ENCODE data around the gene UBP1.
"Not testable (repeated sequence)": the region's sequence is repeated elsewhere in the genome, so short reads cannot be mapped to it uniquely, and the experiment has no call there.

UBP1 gene

GRCh38 chr3:33442190-33442589 is 2.0 kb upstream of the UBP1 start:
- Mint-ChIP-seq H3K4me3 (peak overlapping the region; percentile 100), H3K27me3 (ENCODE audit: low read depth) (no peaks in the 10 kb centered on the region), H3K4me1 (ENCODE audit: low read depth) (peaks cover 38% of the 10 kb centered on the region), H3K9me3 (no peaks in the 10 kb centered on the region), H3K27ac (peak overlapping the region; percentile 100), H3K36me3 (ENCODE audit: low read depth) (peaks cover 2% of the 10 kb centered on the region)

- H3K4me1 Mint-ChIP-seq (ENCODE audit: low read depth), result peaks cover 40% of the 10 kb centered on the region
- peak overlapping the region; percentile 100 for H3K4me3 Mint-ChIP-seq
- no peaks in the 10 kb centered on the region for H3K9me3 Mint-ChIP-seq
- no peaks in the 10 kb centered on the region for H3K27me3 Mint-ChIP-seq (ENCODE audit: low read depth)
- peaks cover 2% of the 10 kb centered on the region for H3K36me3 Mint-ChIP-seq (ENCODE audit: low read depth)
- peak overlapping the region; percentile 100 for H3K27ac Mint-ChIP-seq
Observed at GRCh38 chr3:33441225-33441976, 1.2 kb upstream of the UBP1 start.

GRCh38 chr3:33439546-33440327 is 468 bp downstream of the UBP1 start:
- H3K27ac Mint-ChIP-seq, result peak overlapping the region; percentile 100
- no peaks in the 10 kb centered on the region for H3K27me3 Mint-ChIP-seq (ENCODE audit: low read depth)
- peaks cover 2% of the 10 kb centered on the region for H3K36me3 Mint-ChIP-seq (ENCODE audit: low read depth)
- H3K4me1 Mint-ChIP-seq (ENCODE audit: low read depth), result peaks cover 47% of the 10 kb centered on the region
- H3K4me3 Mint-ChIP-seq, result peak overlapping the region; percentile 100
- H3K9me3 Mint-ChIP-seq, result no peaks in the 10 kb centered on the region

GRCh38 chr3:33438881-33439545 is 1.2 kb downstream of the UBP1 start:
- Mint-ChIP-seq H3K27ac (peak overlapping the region; percentile 95), H3K36me3 (ENCODE audit: low read depth) (peaks cover 2% of the 10 kb centered on the region), H3K4me3 (peak overlapping the region; percentile 98), H3K9me3 (no peaks in the 10 kb centered on the region), H3K4me1 (ENCODE audit: low read depth) (peaks cover 47% of the 10 kb centered on the region), H3K27me3 (ENCODE audit: low read depth) (no peaks in the 10 kb centered on the region)

- no peaks in the 10 kb centered on the region for H3K27me3 Mint-ChIP-seq (ENCODE audit: low read depth)
- peak overlapping the region; percentile 98 for H3K4me3 Mint-ChIP-seq
- peaks cover 2% of the 10 kb centered on the region for H3K36me3 Mint-ChIP-seq (ENCODE audit: low read depth)
- H3K4me1 Mint-ChIP-seq (ENCODE audit: low read depth), result peaks cover 53% of the 10 kb centered on the region
- peak overlapping the region; percentile 95 for H3K27ac Mint-ChIP-seq
- H3K9me3 Mint-ChIP-seq, result no peaks in the 10 kb centered on the region
Observed at GRCh38 chr3:33438284-33438668, 1.9 kb downstream of the UBP1 start.

- Mint-ChIP-seq H3K27me3 (ENCODE audit: low read depth) (no peaks in the 10 kb centered on the region), H3K4me1 (ENCODE audit: low read depth) (peaks cover 54% of the 10 kb centered on the region), H3K9me3 (no peaks in the 10 kb centered on the region), H3K36me3 (ENCODE audit: low read depth) (peaks cover 2% of the 10 kb centered on the region), H3K27ac (peak overlapping the region; percentile 95), H3K4me3 (peak overlapping the region; percentile 98)
Observed at GRCh38 chr3:33437556-33438283, 2.5 kb downstream of the UBP1 start.

GRCh38 chr3:33433843-33434242 is 6.4 kb downstream of the UBP1 start:
- H3K27ac Mint-ChIP-seq, result no peak overlapping the region

GRCh38 chr3:33430571-33430970 is 9.6 kb downstream of the UBP1 start:
- no peaks in the 10 kb centered on the region for H3K27me3 Mint-ChIP-seq (ENCODE audit: low read depth)
- peaks cover 2% of the 10 kb centered on the region for H3K36me3 Mint-ChIP-seq (ENCODE audit: low read depth)
- no peaks in the 10 kb centered on the region for H3K9me3 Mint-ChIP-seq
- H3K4me1 Mint-ChIP-seq (ENCODE audit: low read depth), result peaks cover 46% of the 10 kb centered on the region
- no peak overlapping the region for H3K4me3 Mint-ChIP-seq
- H3K27ac Mint-ChIP-seq, result no peak overlapping the region

More at GRCh38 chr3:33433843-33434242, 6.4 kb downstream of the UBP1 start:
- Mint-ChIP-seq H3K9me3 (no peaks in the 10 kb centered on the region), H3K27me3 (ENCODE audit: low read depth) (no peaks in the 10 kb centered on the region), H3K4me3 (no peak overlapping the region), H3K36me3 (ENCODE audit: low read depth) (peaks cover 2% of the 10 kb centered on the region), H3K4me1 (ENCODE audit: low read depth) (peaks cover 62% of the 10 kb centered on the region)

GRCh38 chr3:33430061-33430460 is 10.1 kb downstream of the UBP1 start:
- Mint-ChIP-seq H3K27ac (no peak overlapping the region), H3K4me3 (no peak overlapping the region), H3K27me3 (ENCODE audit: low read depth) (no peaks in the 10 kb centered on the region), H3K9me3 (no peaks in the 10 kb centered on the region), H3K4me1 (ENCODE audit: low read depth) (peaks cover 42% of the 10 kb centered on the region), H3K36me3 (ENCODE audit: low read depth) (peaks cover 6% of the 10 kb centered on the region)

- not testable (repeated sequence) for H3K27me3 Mint-ChIP-seq (ENCODE audit: low read depth); H3K4me3 Mint-ChIP-seq; H3K9me3 Mint-ChIP-seq; H3K36me3 Mint-ChIP-seq (ENCODE audit: low read depth); H3K27ac Mint-ChIP-seq
- peaks cover 42% of the 10 kb centered on the region for H3K4me1 Mint-ChIP-seq (ENCODE audit: low read depth)
Observed at GRCh38 chr3:33429306-33429705, 10.9 kb downstream of the UBP1 start.

GRCh38 chr3:33428734-33429133 is 11.5 kb downstream of the UBP1 start:
- no peaks in the 10 kb centered on the region for H3K27me3 Mint-ChIP-seq (ENCODE audit: low read depth)
- H3K9me3 Mint-ChIP-seq, result no peaks in the 10 kb centered on the region
- H3K4me3 Mint-ChIP-seq, result no peak overlapping the region
- H3K4me1 Mint-ChIP-seq (ENCODE audit: low read depth), result peaks cover 40% of the 10 kb centered on the region
- no peak overlapping the region for H3K27ac Mint-ChIP-seq
- H3K36me3 Mint-ChIP-seq (ENCODE audit: low read depth), result peaks cover 7% of the 10 kb centered on the region

GRCh38 chr3:33426630-33427317 is 13.4 kb downstream of the UBP1 start:
- Mint-ChIP-seq H3K4me3 (no peak overlapping the region), H3K9me3 (no peaks in the 10 kb centered on the region), H3K36me3 (ENCODE audit: low read depth) (peaks cover 16% of the 10 kb centered on the region), H3K27ac (no peak overlapping the region), H3K4me1 (ENCODE audit: low read depth) (peaks cover 31% of the 10 kb centered on the region), H3K27me3 (ENCODE audit: low read depth) (no peaks in the 10 kb centered on the region)

GRCh38 chr3:33426068-33426467 is 14.1 kb downstream of the UBP1 start:
- H3K27me3 Mint-ChIP-seq (ENCODE audit: low read depth), result no peaks in the 10 kb centered on the region
- H3K9me3 Mint-ChIP-seq, result no peaks in the 10 kb centered on the region
- H3K4me1 Mint-ChIP-seq (ENCODE audit: low read depth), result peaks cover 29% of the 10 kb centered on the region
- H3K4me3 Mint-ChIP-seq, result no peak overlapping the region
- peaks cover 21% of the 10 kb centered on the region for H3K36me3 Mint-ChIP-seq (ENCODE audit: low read depth)
- H3K27ac Mint-ChIP-seq, result no peak overlapping the region

GRCh38 chr3:33425453-33425852 is 14.8 kb downstream of the UBP1 start:
- peaks cover 23% of the 10 kb centered on the region for H3K36me3 Mint-ChIP-seq (ENCODE audit: low read depth)
- no peak overlapping the region for H3K27ac Mint-ChIP-seq
- H3K4me1 Mint-ChIP-seq (ENCODE audit: low read depth), result peaks cover 27% of the 10 kb centered on the region
- no peaks in the 10 kb centered on the region for H3K27me3 Mint-ChIP-seq (ENCODE audit: low read depth)
- H3K9me3 Mint-ChIP-seq, result no peaks in the 10 kb centered on the region
- H3K4me3 Mint-ChIP-seq, result no peak overlapping the region
